GM18511 (cell line): Measurements from ENCODE around the gene SUPT3H.

Source experiments
- ATAC-seq: cut with Tn5 transposase; IDR thresholded peaks from one replicate; pipeline ENCODE4 v1.9.1; 2021; ENCODE audit warnings: mild to moderate bottlenecking, moderate library complexity; ENCODE audit not compliant: unreplicated experiment

SUPT3H gene

DNA sequence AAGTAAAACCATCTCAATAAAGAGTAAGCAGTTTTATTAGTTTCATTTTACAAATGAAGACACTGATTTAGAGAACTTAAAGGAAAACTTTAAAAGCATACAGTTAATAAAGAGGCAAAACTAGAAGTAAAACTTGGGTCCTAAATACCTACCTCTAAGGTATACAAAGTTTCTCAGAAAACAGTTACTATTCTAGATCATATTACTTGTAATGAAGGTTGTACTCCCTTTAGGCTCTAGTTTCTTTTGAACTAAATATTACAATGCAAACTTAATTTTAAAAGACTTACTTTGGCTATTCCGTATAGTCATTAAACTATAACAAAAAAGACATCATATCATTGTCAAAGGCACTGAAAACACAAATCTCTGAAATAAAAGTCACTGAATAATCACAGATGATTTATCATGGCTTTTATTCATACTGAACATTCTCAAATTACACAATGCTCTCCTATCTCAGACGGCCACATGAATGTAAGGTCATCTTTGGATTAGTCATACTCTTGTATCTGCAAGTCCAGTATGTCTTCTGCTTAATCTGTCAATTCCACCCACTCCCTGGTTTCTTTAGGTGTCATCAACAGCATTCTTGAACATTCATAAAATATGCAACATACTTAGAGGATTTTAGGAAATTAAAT lies 411.2 kb downstream of the SUPT3H start:
- no peak for ATAC-seq

DNA sequence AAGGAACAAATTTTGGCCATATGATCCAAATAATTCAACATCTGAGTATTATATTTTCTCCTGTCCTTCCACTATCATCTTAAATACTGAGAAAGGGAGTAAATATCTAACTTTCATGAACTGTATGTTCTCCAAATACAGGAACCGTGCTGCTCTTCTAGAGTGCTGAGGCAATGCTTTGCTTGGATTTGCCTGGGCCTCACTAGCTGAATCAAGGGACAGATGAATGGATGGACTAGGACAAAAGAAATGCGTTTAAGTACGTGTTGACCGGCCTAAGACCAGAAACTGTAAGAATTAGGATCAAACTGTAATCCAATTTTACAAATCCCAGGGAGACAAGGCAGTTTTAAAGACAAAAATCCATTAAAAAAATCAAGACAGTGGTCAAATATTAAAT lies 412.0 kb downstream of the SUPT3H start:
- no peak for ATAC-seq

DNA sequence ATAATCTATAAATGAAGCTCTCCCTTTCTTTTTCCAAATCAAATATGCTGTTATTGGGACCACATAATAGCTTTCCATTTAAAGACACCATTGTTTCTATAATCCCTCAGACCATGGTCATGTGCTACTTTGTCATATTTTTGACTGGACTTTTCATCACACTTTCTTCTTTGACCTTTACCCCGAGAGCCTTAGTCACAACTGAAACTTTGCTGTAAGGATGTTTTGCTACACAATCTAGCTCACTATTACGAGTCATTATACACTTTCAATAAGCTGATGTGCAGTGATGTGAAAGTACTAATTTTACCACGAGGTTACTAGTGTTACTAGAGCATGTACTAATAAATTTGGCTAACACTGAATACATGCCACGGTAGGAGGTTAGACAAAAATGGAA lies 416.8 kb downstream of the SUPT3H start:
- no peak for ATAC-seq

DNA sequence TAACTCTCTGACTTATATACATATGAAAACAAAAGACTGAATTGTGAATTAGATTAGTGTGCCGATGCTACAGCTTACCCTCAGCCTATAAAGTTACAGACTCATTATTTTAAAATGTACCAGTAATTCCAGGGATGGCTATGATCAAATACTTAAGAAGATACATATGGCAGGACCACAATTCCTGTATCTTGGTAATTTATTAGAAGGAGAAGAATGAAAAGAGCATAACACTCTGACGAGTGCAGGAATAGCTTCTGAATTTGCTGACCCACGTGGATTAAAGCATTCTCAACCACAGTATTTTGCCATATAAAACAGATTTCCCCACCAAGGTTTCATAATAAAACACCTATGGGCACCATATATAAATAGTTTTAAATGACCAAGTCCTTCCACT lies 418.1 kb downstream of the SUPT3H start:
- no peak for ATAC-seq

DNA sequence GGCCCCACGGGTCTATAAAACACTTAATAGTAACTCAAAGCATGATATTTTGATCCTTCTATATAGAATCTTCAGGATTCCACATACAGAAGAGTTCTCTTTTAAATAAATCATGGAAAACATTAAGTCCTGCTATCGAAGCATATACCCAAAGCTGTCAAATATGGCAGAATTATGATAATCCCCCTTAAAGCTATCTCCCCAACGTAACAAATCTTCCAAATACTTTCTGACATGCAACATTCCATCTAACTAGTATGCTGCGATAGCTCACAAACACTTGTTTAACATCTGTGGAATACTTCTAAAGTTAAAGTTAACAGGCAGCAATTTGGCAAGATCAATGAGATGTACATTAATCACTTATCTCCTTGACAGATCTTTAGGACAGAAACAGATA lies 420.6 kb downstream of the SUPT3H start:
- no peak for ATAC-seq

DNA sequence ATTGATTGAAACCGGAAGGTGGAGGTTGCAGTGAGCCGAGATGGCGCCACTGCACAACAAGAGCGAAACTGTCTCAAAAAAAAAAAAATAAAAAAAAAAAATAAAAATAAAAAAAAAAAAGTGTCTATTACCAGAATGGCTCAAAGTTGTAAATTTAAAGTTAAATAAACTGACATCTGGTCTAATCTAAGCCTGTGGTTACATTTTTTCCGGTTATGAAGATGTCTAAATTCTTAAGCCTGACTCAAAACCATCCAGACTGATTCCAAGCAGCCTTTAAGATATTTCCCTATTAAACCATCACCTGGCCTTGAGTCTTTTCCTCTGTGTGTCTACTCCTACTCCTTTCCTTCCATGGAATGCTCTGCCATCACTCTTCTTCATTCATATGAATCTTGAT lies 421.3 kb downstream of the SUPT3H start:
- no peak for ATAC-seq

DNA sequence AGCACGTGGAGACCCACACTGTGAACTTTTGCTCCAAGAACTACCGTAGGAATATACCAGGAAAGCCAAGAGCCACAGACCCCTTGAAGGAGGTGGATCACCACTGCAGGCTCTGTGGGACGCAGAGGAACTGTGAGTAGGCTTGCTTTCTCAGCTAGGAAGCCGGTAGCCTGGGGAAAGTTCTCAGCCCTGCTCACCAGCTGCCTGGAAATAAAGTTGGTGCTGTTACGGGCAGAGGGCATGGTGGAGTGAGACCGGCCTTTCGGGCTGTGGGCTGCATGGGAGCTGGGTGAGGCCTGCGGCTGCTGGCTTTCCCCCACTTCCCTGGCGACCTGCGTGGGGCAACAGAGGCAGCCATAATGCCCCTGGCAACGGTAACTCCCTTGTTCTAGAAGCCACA lies 422.6 kb downstream of the SUPT3H start:
- ATAC-seq = no peak

DNA sequence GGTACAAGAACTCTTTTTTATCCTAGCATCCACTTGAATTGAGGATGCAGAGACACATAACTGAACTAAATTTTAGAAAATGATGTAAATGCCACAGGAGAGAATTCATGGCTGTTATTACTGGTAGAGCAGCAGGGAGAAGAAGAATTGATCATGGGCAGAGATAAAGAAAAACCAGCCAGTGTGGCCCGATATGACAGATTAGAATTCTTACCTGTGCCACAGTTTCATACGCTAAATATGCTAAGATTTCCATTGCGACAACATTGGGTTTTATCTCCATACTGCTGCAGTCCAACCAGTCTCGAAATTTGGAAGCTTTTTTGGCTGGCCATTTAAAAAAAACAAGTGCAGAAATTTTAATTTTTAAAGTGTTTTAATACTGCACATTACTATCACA lies 423.5 kb downstream of the SUPT3H start:
- ATAC-seq = no peak

DNA sequence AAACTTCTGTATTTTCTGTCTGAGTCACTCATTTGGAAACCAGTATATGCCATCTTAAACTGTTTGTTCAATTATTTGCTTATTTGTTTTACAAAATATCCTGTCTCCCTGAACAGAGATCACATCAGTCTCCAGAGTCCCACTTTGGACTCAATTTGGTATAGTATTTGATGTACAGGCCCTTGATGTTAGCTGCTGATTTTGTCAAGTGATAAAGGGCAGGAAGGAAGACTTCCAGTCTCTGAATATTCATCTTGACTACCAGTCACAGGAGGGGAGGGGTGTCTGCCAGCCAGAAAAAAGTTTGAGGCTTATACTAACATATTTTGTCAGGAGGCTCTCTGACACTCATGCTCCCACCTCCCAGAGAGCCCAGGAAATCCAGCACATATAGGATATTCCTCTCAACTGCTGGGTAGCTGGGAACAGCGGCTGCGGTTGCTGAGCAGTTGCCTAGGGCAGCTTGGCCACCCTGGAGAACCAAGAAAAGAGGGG lies 426.4 kb downstream of the SUPT3H start:
- no peak for ATAC-seq

DNA sequence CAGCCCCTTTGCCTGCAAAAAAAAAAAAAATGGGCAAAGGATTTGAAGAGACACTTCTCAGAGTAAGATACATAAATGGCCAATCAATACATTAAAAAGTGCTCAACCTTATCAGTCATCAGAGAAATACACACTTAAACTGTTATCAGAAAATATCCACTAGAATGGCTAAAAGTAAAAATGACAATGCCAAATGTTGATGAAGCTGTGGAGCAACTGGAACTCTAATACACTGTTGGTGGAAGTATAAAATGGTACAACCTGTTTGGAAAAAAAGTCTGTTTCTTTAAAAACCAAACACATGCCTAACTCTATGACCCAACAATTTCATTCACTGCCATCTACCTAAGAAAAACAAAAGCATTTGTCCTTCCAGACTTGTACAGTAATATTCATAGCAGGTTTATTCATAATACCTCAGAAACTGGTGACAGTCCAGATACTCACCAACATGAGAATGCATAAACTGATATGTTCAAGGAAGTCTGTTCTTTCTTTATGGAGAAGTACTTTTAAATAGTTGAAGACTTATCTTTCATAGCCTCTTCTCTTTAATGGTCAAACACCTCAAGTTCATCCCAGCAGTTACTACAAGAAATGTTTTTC lies 428.0 kb downstream of the SUPT3H start:
- no peak for ATAC-seq

DNA sequence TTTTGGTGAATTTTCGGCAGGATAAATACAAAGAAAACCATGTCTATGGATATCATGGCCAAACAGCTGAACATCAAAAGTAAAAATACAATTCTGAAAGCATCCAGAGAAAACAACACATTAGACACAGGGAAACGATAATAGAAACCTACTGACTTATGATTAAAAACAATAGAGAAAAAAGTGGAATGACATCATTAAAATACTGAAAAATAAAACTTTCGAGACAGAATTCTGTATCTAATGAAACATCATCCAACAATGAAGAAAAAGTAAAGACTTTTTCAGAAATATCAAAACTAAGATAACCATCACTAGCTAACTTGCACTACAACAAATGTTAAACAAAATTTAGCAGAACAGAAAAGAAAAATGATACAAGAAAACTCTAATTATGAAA lies 434.2 kb downstream of the SUPT3H start:
- ATAC-seq = no peak

DNA sequence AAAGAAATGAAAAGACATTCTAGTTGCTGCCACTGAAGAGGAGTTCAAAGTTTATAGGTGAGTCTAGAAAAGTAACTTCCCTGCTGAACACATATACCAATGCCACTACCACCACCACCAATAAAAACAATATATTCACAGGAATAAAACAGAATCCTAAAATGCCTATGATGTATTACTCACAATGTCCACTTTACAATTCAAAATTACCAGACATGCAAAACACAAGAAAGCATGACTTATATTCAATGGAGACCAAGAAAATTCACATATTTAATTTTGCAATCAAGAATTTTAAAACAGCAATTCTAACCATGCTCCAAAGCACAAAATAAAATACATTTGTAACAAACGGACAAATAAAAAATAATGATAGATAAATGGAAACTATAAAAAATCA lies 434.9 kb downstream of the SUPT3H start:
- ATAC-seq = no peak

DNA sequence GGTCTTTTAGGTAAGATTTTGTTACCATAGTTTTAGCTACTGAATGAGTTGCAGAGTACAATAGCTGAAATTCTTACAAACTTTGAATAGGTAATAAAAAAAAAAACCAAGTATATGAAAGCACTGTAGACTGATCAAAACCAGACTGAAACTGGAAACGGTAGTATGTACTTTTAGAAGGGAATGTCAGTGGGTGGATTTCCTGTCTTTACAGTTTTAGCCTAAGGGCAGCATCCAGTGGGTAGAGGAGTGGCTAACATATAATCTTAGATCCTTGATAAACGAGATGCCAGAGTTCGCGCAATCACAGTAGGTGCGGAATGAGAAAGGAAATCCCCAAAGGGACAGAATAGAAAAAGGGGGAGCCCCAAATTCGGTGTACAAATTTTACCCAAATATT lies 435.5 kb downstream of the SUPT3H start:
- ATAC-seq = no peak

DNA sequence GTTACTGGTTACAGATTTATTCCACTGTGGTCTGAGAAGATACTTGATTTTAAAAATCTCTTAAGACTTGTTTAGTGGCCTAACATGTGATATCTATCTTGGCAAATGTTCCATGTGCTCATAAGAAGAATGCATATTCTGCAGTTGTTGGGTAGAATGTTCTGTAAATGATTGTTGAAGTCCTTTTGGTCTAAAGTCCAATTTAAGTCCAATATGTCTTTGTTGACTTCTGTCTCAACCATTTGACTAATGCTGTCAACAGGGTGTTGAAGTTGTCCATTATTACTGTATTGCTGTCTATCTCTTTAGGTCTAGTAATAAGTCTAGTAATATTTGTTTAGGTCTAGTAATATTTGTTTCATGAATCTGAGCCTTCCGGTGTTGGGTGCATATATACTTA lies 437.4 kb downstream of the SUPT3H start:
- ATAC-seq = no peak

DNA sequence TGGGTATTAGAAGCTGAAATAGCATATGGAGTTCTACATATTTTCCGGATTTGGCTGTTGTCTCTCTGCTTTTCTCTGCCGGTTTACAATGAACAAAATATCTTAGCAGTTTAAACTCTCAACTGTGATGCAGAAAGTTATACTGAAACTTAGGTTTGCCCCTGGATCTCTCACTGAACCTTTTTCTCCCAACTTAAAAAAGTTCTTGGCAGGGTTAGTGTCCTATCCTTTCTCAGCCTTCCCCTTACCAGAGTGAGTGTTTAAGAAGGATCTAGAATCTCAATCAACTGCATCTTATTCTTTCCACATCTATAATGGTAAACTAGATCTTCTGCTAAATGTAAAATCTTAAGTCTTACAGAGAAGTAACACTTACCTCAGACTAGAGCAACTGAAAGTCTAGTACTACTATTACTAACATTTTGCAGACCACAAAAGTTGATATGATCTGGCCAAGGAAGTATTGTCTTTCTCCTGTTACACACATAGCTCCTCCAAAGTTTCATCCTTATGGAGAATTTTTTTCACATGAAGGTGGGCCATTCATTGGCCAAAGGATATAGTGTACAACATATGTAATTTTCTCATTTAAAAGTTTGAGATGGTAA lies 441.9 kb downstream of the SUPT3H start:
- no peak for ATAC-seq

DNA sequence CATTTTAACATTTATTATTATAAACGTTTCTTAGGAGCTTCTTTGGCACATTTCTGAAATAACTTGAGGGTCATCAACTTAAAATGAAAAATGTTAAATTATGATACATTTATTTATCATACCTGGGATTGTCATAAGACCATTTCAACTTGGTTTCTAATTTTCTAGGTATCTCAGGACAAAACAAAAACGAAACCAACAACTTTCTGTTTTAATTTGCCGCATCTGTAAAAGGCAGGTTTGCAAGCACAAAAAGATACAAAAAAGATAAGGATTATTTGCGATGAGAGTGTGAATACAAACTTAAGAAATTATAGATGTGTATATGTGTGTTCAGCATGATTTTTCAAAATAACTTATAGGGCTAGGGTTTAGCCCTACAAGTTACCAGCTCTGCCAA lies 444.6 kb downstream of the SUPT3H start:
- no peak for ATAC-seq

DNA sequence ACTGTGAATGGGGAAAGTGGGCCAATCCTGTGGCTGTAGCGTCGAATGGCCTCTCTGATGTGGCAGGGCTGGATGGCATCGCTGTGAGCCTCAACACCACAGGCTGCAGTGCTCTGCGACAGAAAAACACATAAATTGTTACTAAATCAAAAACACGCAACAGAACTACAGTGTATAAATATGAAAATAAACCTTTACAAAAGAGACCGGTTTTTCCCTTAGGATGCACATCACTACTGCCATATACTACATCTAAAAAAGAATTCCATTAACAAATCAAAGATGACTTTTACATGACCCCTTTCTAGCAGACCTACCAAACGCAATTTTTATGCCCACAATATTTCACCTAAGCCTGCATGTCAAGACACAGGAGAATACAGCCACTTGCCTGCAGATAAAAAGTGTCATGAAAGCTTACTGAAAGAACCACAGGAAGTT lies 445.1 kb downstream of the SUPT3H start:
- ATAC-seq = no peak

DNA sequence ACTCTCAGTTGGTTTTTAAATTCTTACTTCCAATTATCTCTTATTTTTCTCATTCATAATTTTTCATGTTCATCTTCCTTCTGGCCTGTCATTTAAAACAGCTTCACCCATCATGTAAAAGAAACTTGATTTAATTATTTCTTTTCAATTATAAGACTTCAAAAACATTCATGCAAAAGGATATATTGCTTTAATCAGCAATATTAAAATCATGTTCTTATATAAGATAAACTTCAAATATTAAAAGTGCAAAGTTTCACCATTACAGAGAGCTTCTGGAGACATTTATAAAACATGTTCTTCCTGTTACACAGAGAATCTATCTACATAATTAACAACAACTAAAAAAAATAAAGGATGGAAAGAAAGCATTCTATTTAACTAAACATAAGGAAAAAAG lies 446.3 kb downstream of the SUPT3H start:
- no peak for ATAC-seq

DNA sequence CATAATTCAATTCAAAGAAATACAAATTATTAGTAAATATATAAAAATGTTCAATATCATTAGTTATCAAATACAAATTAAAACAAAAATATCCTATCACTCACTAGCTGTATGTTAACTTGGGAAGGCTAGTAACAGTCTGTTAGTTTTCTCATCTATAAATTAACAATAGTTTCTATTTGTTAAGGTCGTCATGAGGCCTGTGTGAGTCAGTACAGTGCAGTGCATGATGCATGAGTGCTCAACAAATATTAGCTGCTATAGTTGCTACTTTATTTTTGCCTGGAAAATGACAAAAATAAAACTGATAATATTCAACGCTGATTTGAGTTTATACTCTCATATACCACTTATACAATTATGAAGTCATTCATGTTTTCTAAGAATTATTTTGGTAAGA lies 451.2 kb downstream of the SUPT3H start:
- ATAC-seq = no peak

DNA sequence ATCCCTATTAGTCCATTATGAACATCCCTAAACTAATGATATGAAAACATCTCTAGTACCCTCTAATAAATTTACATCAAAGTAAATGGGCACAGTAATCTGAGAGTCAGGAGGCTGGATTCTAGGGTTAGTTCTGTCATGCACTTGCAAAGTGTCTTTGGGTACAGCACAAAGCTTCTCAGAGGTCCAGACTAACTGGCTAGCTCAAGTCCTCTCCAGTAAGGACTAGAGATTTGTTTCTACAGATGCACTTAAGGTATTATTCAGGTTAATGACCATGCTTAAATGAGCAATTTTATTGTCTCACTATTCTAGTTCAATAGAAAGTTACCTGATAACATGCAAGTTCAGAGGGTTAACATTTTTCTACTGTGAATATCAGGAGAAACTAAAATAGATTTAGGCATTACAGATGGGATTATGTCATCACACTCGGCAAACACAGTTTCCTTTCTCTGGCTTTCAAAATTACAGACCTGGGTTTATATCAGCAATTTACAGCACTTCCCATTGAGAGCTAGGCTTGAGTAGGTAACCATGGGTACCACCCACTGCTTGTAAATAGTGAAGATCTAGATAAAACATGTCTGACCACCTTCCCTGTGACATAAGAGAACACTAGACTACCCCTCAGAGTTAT lies 452.5 kb downstream of the SUPT3H start:
- no peak for ATAC-seq

DNA sequence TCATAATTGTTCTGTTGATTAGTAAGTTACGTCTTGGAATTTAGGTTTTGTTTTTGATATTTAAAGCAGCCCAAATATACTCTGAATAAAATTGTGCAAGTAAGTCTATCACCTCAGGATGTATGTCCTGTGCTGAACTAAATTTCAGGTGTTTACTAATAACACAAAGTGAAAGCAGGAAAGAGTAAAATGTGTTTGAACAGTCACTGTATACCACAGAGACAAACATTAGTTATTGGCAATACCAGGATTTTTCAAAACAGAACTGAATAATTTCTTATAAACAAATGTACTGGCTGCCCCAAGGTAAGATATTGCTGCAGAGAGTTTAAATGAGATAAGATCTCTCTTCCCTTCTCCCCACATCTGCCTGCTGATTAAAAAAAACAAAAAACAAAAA lies 454.3 kb downstream of the SUPT3H start:
- no peak for ATAC-seq

DNA sequence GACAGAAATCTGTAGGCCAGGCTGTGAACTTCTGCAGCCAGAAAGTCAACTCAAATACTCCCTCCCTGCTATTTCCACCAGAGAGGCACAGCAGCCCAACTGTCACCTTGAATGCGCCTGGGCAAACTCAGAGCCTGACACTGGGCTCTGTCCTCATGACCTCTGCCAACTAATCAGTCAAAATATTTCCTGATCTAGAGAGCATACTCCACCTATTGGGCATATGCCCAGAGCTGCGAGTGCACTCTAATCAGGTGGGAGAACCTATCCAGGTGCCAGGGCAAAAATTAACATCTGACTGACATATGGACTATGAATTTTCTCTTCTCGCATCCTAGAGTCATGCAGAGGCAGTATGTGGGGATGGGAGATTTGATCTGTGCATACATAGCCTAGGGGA lies 455.9 kb downstream of the SUPT3H start:
- ATAC-seq = no peak
